ENCODE results near the gene ADAMTS13. TPM values are rescaled to one million over a fixed set of nuclear protein-coding genes. Genes with fewer than 3 reads are reported as not detected.

The ADAMTS13 gene
- total and polyA plus RNA-seq, 9 of the 15 experiments (the other 6 are each of a cell fraction or from before 2014, with no cell fraction given) = 0.03 to 0.20 (median 0.04) TPM; not detected in 4

- TF ChIP-seq CHD4 (IDR thresholded peaks at IDR 0.05; ENCODE audit: insufficient read depth, insufficient replicate concordance, low read depth, low read length, poor library complexity, severe bottlenecking) (no peak), MLX (CRISPR knock-in tag; conservative IDR thresholded peaks at IDR 0.05) (no peak), CSDE1 (IDR thresholded peaks at IDR 0.05) (0 out of 4 replicates have a peak, but pooled peaks of 1 of the 2 experiments have one; percentile 57), MAFG (tag; conservative IDR thresholded peaks at IDR 0.05) (no peak), YY1 (IDR thresholded peaks at IDR 0.05; ENCODE audit: borderline replicate concordance in 1 of 3, control insufficient read depth in 1 of 3, extremely low read depth in 1 of 3, insufficient read depth in 3 of 3, insufficient read length in 1 of 3, insufficient replicate concordance in 2 of 3, low read depth in 1 of 3, low read length in 2 of 3) (peak in 2 of 3 experiments; percentile 50 to 66), ZNF445 (CRISPR knock-in tag; IDR thresholded peaks at IDR 0.05; ENCODE audit: low read depth) (no peak), ZNF184 (CRISPR knock-in tag; IDR thresholded peaks at IDR 0.05) (no peak), TAL1 (IDR thresholded peaks at IDR 0.05) (peak; percentile 17; the same call in 1 of the 2 replicates), CREB3 (tag; conservative IDR thresholded peaks at IDR 0.05; ENCODE audit: low read depth) (peak; percentile 73; the same call in 1 of the 2 replicates), FOXJ3 (CRISPR knock-in tag; IDR thresholded peaks at IDR 0.05) (no peak), HSF4 (CRISPR knock-in tag; IDR thresholded peaks at IDR 0.05; ENCODE audit: borderline replicate concordance) (no peak)
- TF ChIP-seq, protein P1, sequence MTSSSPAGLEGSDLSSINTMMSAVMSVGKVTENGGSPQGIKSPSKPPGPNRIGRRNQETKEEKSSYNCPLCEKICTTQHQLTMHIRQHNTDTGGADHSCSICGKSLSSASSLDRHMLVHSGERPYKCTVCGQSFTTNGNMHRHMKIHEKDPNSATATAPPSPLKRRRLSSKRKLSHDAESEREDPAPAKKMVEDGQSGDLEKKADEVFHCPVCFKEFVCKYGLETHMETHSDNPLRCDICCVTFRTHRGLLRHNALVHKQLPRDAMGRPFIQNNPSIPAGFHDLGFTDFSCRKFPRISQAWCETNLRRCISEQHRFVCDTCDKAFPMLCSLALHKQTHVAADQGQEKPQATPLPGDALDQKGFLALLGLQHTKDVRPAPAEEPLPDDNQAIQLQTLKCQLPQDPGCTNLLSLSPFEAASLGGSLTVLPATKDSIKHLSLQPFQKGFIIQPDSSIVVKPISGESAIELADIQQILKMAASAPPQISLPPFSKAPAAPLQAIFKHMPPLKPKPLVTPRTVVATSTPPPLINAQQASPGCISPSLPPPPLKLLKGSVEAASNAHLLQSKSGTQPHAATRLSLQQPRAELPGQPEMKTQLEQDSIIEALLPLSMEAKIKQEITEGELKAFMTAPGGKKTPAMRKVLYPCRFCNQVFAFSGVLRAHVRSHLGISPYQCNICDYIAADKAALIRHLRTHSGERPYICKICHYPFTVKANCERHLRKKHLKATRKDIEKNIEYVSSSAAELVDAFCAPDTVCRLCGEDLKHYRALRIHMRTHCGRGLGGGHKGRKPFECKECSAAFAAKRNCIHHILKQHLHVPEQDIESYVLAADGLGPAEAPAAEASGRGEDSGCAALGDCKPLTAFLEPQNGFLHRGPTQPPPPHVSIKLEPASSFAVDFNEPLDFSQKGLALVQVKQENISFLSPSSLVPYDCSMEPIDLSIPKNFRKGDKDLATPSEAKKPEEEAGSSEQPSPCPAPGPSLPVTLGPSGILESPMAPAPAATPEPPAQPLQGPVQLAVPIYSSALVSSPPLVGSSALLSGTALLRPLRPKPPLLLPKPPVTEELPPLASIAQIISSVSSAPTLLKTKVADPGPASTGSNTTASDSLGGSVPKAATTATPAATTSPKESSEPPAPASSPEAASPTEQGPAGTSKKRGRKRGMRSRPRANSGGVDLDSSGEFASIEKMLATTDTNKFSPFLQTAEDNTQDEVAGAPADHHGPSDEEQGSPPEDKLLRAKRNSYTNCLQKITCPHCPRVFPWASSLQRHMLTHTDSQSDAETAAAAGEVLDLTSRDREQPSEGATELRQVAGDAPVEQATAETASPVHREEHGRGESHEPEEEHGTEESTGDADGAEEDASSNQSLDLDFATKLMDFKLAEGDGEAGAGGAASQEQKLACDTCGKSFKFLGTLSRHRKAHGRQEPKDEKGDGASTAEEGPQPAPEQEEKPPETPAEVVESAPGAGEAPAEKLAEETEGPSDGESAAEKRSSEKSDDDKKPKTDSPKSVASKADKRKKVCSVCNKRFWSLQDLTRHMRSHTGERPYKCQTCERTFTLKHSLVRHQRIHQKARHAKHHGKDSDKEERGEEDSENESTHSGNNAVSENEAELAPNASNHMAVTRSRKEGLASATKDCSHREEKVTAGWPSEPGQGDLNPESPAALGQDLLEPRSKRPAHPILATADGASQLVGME (CRISPR knock-in tag; IDR thresholded peaks at IDR 0.05) = 0 out of 2 replicates have a peak, but pooled peaks have one; percentile 76
- TF ChIP-seq, protein P2, sequence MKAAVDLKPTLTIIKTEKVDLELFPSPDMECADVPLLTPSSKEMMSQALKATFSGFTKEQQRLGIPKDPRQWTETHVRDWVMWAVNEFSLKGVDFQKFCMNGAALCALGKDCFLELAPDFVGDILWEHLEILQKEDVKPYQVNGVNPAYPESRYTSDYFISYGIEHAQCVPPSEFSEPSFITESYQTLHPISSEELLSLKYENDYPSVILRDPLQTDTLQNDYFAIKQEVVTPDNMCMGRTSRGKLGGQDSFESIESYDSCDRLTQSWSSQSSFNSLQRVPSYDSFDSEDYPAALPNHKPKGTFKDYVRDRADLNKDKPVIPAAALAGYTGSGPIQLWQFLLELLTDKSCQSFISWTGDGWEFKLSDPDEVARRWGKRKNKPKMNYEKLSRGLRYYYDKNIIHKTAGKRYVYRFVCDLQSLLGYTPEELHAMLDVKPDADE (conservative IDR thresholded peaks at IDR 0.05; ENCODE audit: control insufficient read depth, low read depth, low read length) = 0 out of 2 replicates have a peak, but pooled peaks have one; percentile 38
- TF ChIP-seq, protein P3, sequence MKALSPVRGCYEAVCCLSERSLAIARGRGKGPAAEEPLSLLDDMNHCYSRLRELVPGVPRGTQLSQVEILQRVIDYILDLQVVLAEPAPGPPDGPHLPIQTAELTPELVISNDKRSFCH (CRISPR knock-in tag; IDR thresholded peaks at IDR 0.05) = no peak
- TF ChIP-seq, protein P3 (tag; IDR thresholded peaks at IDR 0.05) = peak; percentile 91
Observed at GRCh38 chr9:133417541-133418461, 4.4 kb upstream of the ADAMTS13 start, which contains the start of gene REXO4 (continued).
